HG02973 (cell line): Measurements from ENCODE around the gene FN3KRP.

Experiments
- ATAC-seq: cut with Tn5 transposase; IDR thresholded peaks from one replicate; pipeline ENCODE4 v1.9.1; 2021; ENCODE audit warnings: moderate library complexity; ENCODE audit not compliant: unreplicated experiment

FN3KRP gene

DNA sequence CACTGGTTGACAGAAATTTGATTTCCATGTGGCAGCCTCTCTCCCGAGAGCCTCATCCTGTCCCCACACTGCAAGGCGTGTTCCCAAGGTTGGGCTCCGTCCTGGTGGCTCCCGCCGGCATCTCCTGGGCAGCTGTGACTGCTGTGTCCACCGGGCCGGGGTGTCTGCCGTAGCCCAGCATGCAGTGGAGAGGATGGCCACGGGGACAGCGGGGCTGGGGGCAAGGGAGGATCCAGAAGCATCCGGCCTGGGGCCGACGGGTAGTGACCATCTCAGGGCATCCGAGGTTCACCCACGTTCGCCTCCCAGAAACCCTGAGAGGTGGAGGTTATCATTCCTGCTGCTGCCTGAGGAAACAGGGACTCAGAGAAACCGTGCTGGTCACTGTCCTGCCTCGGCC, 10.8 kb upstream of the FN3KRP start:
- ATAC-seq = no peak

DNA sequence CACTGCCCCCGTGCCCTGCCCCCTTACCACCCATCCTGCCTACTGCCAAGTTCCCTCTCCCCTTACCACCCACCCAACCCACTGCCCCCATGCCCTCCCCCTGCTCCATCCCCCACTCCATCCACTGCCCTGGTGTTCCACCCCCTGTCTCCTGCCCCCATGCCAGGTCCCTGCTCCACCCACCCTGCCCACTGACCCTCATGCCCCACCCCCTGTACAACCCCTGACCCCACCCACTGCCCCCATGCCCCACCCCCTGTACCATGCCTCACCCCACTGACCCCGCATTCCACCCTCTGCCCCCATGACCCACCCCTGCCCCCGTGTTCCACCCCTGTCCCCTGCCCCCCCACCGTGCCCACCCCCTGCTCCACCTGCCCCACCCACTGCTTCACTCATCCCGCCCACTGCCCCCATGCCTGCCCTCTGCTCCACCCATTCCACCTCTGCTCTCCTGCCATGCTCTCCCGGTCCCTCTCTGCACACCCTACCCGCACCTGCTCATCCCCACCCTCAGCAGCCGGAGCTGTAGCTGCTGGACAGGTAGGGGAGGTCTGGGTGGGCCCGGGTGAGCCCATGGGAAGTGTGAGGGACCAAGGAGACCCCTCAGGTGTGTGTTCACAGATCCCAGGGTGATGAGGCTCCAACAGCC, 7.4 kb upstream of the FN3KRP start:
- ATAC-seq = no peak

DNA sequence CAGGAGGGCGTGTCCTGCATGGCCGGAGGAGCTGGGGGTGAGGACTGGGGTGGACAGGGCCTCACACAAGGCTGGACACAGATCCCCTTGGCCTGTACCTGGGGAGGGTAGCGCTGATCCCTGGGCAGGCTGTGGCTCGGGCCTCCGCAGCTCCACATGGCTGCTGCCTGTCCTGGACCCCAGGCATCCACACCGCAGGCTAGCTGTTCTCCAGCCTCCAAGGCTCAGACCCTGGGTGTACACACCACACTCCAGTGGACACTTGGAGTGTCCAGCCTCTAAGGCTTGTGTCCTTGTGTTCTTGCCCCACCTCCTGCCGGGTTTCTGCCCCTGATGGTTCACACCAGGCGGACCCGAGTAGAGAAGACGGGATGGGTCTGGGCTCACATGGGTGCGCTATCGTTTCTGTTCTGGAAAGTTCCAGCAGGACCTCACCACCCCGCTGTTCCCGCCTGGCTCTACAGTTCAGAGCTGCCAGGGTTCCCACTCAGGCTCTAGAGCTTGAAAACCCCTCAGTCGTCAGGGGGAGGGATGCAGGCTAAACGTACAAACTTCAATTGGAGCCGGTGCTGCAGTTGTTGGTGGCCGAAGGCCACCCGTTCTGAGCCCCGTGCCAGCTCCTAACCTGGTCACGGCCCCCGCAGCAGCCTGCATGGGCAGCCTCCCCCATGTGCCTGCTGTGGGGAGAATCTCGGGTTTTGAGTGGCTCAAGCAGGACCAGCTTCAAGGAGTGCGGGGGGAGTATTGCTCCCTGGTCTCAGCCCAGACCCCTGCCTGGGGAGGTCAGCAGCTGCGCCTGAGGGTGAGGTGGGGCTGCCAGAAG, 6.6 kb upstream of the FN3KRP start:
- no peak for ATAC-seq

DNA sequence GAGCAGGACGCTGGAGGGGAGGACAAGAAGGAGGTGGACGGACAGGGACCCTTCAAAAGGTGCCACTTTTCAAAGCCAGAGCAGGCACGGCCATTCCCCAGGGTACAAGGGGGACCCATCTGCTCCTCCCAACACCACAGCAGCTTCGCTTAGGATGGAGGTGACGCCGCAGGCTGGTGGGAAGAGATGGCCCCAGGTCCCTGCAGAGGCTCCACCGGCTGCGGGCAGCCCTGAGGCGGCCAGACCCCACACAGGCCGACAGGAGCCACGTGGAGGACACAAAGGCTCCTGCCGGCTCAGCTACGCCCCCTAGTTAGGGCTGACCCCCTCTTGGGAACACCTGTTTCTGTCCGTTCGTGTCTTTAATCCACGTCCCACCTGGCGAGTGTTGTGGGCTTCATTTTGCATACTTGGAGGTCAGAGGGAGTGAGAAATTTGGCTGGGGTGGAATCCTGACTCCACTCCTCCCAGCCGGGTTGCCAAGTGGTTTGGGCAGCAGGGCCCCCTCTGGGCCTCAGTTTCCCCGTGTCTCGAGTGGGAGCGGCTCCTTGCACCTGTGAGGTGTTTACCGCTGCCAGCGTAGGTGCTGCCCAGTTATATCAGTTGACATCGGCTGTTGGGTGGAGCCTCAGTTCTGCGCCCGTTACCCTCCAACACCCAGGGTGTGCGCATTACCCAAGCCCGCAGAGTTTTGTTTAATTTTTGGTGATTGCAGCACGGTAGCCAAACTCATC, 5.8 kb upstream of the FN3KRP start:
- ATAC-seq = no peak

DNA sequence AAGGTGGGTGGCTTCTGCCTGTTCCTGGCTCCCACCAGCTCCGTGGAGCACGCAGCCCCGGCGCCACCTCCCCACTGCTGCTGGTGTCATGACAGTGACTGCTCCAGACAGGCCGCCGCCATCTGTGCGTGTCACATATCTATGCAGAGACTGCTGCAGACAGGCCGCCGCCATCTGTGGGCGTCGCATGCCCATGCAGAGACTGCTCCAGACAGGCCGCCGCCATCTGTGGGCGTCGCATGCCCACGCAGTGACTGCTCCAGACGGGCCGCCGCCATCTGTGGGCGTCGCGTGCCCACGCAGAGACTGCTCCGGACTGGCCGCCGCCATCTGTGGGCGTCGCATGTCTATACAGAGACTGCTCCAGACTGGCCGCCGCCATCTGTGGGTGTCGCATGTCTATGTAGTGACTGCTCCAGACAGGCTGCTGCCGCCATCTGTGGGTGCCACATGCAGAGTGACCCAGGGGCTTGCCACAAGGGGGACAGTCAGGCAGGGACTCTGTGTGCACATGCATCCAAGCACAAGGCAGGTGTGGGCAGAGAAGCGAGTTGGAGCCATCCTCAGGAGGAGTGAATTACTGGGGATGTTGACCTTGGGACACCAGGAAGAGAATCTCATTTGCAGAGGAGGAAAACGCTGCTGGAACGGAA, 3.3 kb upstream of the FN3KRP start:
- no peak for ATAC-seq

DNA sequence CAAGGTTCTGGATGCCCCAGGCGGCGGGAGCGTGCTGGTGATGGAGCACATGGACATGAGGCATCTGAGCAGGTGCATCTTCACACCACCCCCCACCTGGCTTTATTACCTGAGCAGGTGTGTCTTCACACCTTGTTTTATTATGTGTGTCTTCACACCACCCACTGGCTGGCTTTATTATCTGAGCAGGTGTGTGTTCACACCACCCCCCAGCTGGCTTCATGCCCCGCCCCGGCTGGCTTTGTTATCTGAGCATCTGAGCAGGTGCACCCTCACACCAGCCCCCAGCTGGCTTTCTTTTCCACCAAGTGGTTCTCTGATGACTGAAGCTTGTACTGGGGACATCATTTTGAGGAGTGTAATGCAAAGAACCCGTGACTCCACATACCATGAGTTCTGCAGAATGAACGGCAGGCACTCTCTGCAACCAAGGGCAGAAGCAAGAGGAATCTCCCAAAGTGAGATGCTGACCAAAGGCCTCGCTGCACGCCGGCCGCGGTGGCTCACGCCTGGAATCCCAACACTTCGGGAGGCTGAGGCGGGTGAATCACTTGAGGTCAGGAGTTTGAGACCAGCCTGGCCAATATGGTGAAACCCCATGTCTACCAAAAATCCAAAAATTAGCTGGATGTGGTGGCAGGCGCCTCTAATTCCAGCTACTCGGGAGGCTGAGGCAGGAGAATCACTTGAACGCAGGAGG, 2.6 kb downstream of the FN3KRP start:
- ATAC-seq = no peak

DNA sequence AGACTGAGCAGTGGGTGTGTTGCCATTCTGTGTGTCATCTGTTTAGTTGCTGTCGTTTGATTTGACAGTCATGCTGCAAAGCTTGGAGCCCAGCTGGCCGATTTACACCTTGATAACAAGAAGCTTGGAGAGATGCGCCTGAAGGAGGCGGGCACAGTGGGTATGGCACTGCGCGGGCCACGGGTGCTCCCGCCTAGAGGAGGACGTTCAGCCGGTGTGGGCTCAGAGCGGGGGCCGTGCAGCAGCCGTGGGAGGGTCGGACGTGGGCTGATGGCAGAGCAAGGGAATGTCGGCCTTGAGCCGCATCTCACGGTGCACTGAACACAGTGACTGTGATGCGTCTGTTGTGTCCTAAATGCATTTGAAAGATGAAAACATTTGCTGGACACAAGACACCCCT, 3.7 kb downstream of the FN3KRP start:
- ATAC-seq = no peak

DNA sequence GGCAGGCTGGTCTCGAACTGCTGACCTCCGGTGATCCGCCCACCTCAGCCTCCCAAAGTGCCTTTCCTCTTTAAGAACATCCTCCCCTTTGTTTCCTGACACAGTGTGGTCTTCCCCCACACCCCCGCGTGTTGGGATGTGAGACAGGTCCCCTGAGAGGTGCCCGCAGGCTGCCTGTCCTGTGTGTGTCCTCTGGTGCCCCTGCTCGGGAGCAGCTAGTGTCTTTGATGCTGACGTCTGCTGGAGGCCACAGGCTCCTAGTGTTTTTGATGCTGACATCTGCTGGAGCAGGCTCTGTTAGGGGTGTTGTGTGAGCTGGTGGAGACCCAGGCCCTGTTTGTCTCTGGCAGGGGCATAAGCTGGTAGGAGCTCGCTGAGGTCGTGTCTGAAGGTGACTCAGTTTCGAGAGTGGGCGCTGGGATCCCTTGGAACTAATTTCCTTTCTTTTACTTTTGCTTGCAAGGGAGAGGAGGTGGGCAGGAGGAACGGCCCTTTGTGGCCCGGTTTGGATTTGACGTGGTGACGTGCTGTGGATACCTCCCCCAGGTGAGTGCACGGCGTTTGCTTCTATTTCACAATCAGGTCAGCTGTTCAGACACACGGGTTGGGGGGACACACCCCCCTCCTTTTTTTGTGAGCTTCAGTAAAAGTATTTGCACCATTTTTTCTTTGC, 6.0 kb downstream of the FN3KRP start:
- no peak for ATAC-seq

DNA sequence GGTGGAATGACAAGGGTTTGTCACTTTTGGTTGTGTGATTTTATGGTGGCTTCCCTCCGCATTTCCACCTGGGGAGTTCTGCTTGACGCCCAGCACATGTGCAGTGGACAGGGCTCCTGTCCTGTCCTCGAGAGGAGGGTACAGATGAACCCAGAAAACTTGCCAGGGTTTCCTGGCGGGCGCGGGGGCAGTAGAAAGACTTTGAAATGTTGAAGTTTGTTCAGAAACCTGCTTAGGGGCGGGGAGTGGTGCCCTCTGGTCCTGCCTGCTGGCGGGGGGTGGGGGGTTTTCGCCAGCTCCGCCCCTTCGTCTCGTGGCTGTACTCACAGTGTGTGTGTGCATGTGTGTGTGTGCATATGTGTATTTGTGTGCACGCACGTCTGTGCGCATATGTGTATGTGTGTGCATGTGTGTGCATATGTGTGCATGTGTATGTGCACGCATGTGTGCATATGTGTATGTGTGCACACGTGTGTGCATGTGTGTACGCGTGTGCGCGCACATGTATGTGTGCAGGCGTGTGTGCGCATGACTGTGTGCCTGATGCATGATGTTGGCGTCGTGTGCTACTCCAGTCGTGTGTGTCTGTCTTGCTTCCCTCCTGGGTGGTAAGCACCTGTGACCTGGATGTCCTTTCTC, 6.8 kb downstream of the FN3KRP start:
- ATAC-seq = no peak

DNA sequence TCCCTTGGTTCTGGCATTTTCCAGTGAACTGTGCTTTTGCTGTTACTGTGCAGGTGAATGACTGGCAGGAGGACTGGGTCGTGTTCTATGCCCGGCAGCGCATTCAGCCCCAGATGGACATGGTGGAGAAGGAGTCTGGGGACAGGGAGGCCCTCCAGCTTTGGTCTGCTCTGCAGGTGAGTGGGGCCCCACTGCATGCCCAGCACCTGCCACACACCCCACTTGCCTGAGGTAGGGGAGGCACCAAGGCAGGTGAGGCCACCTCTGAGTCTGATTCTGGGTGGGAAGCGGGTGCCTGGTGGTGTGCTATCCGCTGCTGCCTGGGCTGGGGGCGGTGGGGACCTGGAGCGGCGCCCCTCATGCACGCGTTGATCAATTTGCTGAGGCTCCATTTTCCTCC, 9.9 kb downstream of the FN3KRP start:
- ATAC-seq = no peak

DNA sequence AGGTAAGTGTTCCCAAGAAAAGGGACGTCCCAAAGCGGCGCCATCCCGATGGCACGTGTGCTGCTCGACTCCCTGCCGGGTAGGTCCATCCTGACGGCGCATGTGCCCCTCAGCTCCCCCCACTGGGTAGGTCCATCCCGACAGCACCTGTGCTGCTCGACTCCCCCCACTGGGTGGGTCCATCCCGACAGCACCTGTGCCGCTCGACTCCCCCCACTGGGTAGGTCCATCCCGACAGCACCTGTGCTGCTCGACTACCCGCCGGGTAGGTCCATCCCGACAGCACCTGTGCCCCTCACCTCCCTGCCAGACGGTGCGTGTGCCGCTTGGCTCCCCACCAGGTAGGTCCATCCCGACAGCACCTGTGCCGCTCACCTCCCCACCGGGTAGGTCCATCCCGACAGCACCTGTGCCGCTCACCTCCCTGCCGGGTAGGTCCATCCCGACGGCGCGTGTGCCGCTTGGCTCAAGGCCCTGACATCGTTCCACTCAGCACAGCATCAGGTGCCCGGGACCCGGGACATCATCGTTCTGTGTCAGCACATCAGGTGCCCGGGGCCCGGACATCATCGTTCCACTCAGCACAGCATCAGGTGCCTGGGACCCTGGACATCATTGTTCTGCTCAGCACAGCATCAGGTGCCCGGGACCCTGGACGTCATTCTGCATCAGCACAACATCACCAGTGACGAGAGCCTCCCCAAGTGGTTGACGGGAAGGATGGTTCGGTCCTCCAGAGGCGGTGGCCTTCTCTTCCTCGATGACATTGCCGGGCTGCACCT, 13.2 kb downstream of the FN3KRP start:
- no peak for ATAC-seq

DNA sequence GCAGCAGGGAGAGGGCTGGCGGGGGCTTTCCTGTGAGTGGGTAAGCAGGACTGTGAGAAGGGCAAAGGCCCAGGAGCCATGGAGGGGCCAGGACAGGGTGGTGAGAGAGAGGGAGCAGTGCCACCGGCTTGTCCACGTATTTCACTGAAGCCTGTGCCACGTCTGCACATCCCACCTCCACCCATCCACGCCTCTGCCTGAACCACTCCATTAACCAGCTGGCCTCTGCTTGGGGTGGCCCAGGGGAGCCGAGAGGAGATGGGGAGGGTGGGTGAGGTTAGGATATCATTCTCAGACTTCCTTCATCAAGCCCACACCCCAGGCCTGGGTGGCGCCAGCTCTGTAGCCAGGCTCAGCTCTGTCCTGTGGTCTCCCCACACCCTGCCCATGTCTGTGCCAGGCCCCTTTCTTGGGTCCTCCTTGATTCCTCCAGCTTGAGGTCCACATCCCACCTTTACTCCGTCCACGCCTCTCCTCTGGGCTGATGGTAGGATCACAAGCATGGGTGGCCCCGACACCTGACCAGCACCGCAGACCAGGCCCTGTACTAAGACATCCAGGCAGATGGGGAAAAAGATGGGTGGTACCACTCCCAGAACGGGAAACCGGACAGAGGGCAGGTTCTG, 15.7 kb downstream of the FN3KRP start:
- no peak for ATAC-seq

DNA sequence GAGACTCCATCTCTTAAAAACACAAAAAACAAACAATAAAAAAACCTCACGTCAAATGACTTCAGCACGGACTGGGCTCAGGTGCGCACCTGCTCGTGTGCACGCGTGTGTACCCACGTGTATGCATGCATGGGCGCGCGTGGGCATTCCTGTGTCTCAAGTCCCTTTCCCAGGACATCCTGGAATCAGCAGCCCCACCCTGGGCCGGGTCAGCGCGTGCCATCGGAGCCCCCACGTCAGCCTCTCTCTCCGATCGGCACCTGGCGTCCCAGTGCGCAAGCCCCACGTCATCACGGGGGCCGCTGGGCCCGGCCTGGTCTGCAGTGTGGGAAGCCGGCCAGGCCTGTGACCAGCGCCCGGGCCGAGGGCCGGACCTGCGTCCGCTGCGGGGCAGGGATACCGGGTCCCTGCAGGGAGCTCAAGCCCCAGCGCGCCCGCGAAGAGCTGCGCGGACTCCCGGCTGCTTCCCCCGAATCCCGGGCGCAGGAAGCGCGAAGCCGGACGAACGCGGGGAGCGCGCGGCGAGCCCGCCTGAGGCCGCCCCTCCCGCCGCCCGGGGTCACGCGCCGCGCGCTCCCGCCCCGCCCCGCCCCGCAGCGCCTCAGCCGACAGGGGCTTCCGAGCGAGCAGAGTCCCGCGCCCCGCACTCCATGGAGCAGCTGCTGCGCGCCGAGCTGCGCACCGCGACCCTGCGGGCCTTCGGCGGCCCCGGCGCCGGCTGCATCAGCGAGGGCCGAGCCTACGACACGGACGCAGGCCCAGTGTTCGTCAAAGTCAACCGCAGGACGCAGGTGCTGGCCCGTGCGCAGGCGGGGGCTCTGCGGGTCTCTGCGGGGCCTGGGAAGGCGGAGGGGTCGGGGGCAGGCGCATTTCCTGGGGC, 18.7 kb downstream of the FN3KRP start, which contains the start of gene FN3K:
Gene FN3K (plus strand): TSS at position 629 of the 880 bp plus-strand sequence. CDS start 22 bp downstream, at position 651.
- no peak for ATAC-seq

DNA sequence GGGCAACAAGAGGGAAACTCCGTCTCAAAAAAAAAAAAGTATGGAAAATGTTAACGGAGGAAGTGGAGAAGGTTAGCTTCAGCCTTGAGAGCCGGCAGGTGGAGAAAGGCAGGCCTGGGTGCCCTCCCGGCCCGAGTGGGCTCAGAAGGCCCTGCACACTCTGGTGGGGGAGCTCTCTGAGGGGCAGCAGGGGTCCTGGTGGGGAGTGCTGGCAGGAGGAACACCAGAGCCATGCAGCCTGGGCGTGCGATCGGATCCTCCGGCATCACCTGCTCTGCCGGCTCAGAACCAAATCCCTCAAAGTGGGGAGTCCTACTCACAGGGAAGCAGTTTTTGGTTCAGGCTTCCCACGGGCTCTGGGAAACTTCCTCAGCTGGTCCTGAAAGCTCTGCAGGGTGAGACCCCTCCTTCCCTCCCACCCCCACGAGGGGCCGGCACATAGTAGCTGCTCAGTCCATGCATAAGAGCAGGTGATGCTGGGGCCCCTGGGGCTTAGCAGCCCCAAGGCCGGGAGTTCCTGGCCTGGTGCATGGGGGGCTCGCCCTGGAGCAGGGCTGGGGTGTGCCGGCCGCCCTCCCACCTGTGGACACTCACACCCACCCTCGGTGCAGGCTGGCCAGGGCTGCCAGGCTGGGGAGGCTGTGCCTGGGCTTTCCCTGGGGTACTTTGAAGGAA, 20.1 kb downstream of the FN3KRP start:
- no peak for ATAC-seq

DNA sequence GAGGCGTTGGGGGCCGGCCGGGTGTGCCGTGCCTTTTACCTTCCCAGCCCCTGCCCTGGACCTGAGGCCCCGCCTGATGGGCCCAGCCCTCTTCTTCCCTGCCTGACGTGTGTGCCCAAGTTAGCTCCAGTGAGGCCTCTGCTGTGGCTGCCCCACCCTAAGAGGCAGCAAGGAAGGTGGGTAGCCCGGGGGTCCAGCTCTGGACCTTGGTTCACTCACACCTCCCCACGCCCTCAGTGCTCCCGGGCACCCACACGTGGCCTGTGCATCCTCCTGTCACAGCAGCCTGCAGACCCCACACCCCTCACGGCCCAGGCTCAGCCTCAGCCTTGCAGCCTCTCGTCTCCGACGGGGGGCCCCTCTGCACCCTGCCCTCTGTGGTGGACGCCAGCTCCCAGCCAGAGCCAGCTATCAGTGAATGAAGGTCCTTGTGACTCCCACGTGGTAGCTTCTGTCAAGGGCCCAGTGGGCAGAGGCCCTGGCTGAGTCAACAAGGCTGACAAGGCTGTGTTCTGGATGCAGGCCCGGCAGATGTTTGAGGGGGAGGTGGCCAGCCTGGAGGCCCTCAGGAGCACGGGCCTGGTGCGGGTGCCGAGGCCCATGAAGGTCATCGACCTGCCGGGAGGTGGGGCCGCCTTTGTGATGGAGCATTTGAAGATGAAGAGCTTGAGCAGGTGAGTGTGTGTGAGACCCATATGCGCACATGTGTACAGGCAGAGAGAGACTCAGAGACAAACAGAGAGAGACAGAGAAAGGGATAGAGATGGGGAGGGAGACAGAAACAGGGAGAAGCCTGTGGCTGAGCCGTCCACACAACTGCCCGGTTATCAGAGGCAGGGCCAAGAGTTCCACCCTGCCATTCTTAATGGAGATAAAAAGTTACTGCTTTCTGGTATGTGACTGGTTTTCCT, 21.7 kb downstream of the FN3KRP start:
- ATAC-seq = no peak
